Measurements from ENCODE around the gene PDE4D. TPM values are rescaled to one million over a fixed set of nuclear protein-coding genes. Genes with fewer than 3 reads are reported as not detected.

The PDE4D gene
- total and polyA plus RNA-seq, 8 donors, result 1.5 to 7.1 (median 3.1) TPM

DNA sequence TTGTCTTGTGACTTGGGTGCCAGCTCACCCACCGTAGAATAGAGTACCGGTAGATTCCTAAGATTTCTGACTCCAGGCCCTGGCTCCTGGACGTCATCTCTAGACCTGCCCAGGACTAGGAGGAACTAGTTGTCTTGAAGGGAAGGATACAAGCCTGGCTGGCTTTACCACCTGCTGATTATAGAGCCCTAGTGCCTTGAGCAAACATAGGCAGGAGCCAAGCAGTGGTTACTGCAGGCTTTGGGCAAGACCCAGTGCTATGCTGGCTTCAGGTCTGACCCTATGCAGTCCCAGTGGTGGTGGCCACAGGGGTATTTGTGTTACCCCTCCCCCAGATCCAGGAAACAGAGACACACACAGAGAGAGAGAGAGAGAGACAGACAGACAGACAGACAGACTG lies 606.2 kb downstream of the PDE4D start:
- FAIRE-seq, result no peak
- Histone ChIP-seq H3K4me3 (no peak overlapping the region), H3K27me3 (no peaks in the 10 kb centered on the region), H3K9me3 (no peaks in the 10 kb centered on the region), H3K4me1 (no peaks in the 10 kb centered on the region), H3K36me3 (no peaks in the 10 kb centered on the region), H3K27ac (no peak overlapping the region)
- intact Hi-C loops (cut with DNase I), result no loop called here
- TF ChIP-seq, protein P1, sequence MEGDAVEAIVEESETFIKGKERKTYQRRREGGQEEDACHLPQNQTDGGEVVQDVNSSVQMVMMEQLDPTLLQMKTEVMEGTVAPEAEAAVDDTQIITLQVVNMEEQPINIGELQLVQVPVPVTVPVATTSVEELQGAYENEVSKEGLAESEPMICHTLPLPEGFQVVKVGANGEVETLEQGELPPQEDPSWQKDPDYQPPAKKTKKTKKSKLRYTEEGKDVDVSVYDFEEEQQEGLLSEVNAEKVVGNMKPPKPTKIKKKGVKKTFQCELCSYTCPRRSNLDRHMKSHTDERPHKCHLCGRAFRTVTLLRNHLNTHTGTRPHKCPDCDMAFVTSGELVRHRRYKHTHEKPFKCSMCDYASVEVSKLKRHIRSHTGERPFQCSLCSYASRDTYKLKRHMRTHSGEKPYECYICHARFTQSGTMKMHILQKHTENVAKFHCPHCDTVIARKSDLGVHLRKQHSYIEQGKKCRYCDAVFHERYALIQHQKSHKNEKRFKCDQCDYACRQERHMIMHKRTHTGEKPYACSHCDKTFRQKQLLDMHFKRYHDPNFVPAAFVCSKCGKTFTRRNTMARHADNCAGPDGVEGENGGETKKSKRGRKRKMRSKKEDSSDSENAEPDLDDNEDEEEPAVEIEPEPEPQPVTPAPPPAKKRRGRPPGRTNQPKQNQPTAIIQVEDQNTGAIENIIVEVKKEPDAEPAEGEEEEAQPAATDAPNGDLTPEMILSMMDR (IDR thresholded peaks at IDR 0.05), result no peak
- no peak for DNase-seq
- WGBS, 2 donors, result 89 to 94% methylated on average over 3 of the region's 3 CpGs
- peak in 1 of 4 donors; percentile 30 for ATAC-seq

DNA sequence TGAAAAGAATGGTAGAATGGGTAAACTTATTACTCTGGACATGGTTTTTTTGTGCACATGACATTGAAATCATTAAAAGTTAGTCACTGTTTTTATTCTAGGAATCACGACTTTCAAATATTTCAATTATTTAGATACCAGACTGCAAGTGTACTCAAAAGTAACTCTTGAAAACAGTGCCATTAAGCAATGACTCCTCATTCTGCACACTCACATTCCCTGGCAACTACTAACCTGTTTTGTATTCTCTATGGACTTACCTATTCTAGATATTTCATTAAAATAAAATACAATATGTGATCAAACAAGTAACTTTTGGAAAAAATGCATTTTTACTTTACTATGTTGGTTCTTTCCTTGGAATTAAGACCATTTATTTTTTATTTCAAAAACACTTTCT lies 607.0 kb downstream of the PDE4D start:
- no peaks in the 10 kb centered on the region for H3K4me1 ChIP-seq
- no peaks in the 10 kb centered on the region for H3K27me3 ChIP-seq
- DNase-seq, result no peak
- no peak for FAIRE-seq
- H3K36me3 ChIP-seq, result no peaks in the 10 kb centered on the region
- ATAC-seq, result no peak
- no peaks in the 10 kb centered on the region for H3K9me3 ChIP-seq
- H3K27ac ChIP-seq, result no peak overlapping the region
- TF ChIP-seq, protein P1 (IDR thresholded peaks at IDR 0.05), result no peak
- WGBS, 2 donors, result 87 to 94% methylated on average over 1 of the region's 1 CpG
- no peak overlapping the region for H3K4me3 ChIP-seq
- intact Hi-C loops (cut with DNase I), result no loop called here

DNA sequence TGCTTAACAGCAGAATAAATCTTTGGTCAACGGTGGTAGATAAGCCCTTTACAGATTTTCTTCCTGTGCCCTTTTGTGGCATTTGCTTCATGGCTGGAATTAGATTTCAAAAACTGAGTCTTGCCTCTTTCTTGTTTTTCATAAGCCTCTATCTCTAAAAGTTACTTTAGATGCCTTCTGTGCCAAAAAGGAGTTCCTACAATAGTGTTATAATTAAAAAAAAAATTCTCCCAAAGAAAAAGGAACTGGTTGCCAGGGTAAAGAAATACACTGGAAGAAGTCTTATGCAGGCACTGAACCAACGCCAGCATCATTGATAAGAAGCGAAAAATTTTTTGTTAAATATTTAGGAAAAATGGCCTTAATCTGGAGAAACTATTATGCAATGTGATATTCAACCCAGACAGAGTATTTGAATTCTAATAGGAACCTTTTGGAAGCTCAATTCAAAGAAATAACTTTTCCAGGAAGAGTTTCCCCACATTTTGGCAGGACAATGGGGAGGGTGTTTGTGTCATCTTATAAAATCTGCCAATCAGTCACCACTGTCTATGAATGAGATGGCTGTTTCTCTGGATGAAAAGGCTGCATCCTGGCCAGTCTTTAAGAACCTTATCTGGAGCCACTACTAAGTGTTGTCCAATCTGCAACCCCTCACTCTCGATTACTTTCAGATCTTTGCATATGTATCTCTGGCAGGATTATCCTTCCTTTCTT lies 608.1 kb downstream of the PDE4D start:
- 72 to 73% methylated on average over 4 of the region's 4 CpGs for WGBS, 2 donors
- intact Hi-C loops (cut with DNase I), result no loop called here
- Histone ChIP-seq H3K9me3 (no peaks in the 10 kb centered on the region), H3K27me3 (no peaks in the 10 kb centered on the region), H3K4me1 (no peaks in the 10 kb centered on the region), H3K4me3 (no peak overlapping the region), H3K27ac (no peak overlapping the region), H3K36me3 (no peaks in the 10 kb centered on the region)
- TF ChIP-seq, protein P1 (IDR thresholded peaks at IDR 0.05), result no peak
- ATAC-seq (no peak), DNase-seq (no peak), FAIRE-seq (no peak)

DNA sequence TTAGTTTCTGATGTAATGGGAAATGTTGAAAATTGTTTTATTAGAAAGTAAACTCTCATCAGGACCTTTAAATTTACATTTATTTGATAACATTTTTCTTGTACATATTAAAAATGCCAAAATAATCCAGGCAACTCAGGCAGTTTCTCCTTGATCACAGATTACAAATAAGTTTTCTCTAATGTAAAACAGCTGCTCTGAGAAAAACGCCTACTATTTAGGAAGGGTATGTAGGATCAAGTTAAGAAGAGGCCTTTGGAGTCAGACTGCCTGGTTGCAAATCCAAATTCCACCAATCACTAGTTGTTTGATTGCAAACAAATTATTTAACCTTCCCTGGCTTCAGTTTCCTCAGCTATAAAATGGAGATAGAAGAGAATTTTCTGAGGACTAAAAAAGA lies 610.8 kb downstream of the PDE4D start:
- 70 to 75% methylated on average over 1 of the region's 1 CpG for WGBS, 2 donors
- Histone ChIP-seq H3K27me3 (no peaks in the 10 kb centered on the region), H3K4me1 (no peaks in the 10 kb centered on the region), H3K9me3 (no peaks in the 10 kb centered on the region), H3K36me3 (no peaks in the 10 kb centered on the region), H3K4me3 (no peak overlapping the region), H3K27ac (no peak overlapping the region)
- TF ChIP-seq, protein P1 (IDR thresholded peaks at IDR 0.05), result no peak
- no peak for ATAC-seq
- FAIRE-seq, result no peak
- intact Hi-C loops (cut with DNase I), result no loop called here
- no peak for DNase-seq

DNA sequence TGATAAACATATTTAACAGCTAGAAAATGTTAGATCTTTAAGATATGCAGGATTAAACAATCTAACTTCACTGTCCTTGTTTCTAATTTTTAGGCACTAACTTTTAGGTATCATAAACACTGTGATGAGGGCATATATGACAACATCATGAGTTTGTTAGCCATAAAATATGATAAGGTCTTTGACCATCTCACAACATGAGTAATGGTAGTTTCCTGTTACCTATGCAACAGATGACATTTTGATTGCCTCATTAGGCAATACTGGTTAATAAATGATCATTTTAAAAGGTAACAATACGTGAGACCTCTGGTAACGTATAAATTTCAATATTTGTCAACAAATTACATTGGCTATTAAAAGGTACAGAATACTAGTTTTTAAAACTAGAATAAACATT lies 613.5 kb downstream of the PDE4D start:
- DNase-seq (no peak), FAIRE-seq (peak; percentile 39), ATAC-seq (no peak)
- 63 to 73% methylated on average over 2 of the region's 2 CpGs for WGBS, 2 donors
- peaks cover 0 to 4% (median 0%) of the 10 kb centered on the region in 3 donors for H3K4me1 ChIP-seq
- no peak overlapping the region for H3K27ac ChIP-seq
- intact Hi-C loops (cut with DNase I), result no loop called here
- H3K27me3 ChIP-seq, result no peaks in the 10 kb centered on the region
- H3K36me3 ChIP-seq, result no peaks in the 10 kb centered on the region
- no peaks in the 10 kb centered on the region for H3K9me3 ChIP-seq
- H3K4me3 ChIP-seq, result no peak overlapping the region
- TF ChIP-seq, protein P1 (IDR thresholded peaks at IDR 0.05), result no peak

Data from pancreas (tissue), 10 donors.